ENCODE measurements around the gene HSPBP1. TPM values are rescaled to one million over a fixed set of nuclear protein-coding genes. Genes with fewer than 3 reads are reported as not detected.
A peak's percentile ranks its signal among the peaks of the same experiment; 100 is the strongest.

Gene HSPBP1
- total and polyA plus RNA-seq, 9 of the 15 experiments (the other 6 are each of a cell fraction or from before 2014, with no cell fraction given) = 0.83 to 81.3 (median 21.8) TPM

GRCh38 chr19:55245236-55245904 is 34.5 kb downstream of the HSPBP1 start:
- intact Hi-C loops (cut with micrococcal nuclease) (no loop called here), in situ Hi-C loops (cut with MboI) (no loop called here)
- peaks cover 3% of the 10 kb centered on the region for H3K9me1 ChIP-seq (ENCODE audit: control insufficient read depth, insufficient read depth, low read length)
- ATAC-seq = no peak
- no peaks in the 10 kb centered on the region for H3K9me3 ChIP-seq (replicated peaks; ENCODE audit: control insufficient read depth, insufficient read depth, low read depth, low read length)
- H3K36me3 ChIP-seq (ENCODE audit: control insufficient read depth, insufficient read depth, low read length) = peaks cover 92% of the 10 kb centered on the region
- H2AFZ ChIP-seq (ENCODE audit: low read depth, low read length) = no peak overlapping the region
- TF ChIP-seq, protein P1, sequence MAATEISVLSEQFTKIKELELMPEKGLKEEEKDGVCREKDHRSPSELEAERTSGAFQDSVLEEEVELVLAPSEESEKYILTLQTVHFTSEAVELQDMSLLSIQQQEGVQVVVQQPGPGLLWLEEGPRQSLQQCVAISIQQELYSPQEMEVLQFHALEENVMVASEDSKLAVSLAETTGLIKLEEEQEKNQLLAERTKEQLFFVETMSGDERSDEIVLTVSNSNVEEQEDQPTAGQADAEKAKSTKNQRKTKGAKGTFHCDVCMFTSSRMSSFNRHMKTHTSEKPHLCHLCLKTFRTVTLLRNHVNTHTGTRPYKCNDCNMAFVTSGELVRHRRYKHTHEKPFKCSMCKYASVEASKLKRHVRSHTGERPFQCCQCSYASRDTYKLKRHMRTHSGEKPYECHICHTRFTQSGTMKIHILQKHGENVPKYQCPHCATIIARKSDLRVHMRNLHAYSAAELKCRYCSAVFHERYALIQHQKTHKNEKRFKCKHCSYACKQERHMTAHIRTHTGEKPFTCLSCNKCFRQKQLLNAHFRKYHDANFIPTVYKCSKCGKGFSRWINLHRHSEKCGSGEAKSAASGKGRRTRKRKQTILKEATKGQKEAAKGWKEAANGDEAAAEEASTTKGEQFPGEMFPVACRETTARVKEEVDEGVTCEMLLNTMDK (IDR thresholded peaks at IDR 0.05; ENCODE audit: borderline replicate concordance, insufficient read depth, low read depth, low read length, poor library complexity, severe bottlenecking) = no peak
- TF ChIP-seq ZNF311 (CRISPR knock-in tag; IDR thresholded peaks at IDR 0.05) = no peak
- no peak for TF ChIP-seq ESRRA (IDR thresholded peaks at IDR 0.05; ENCODE audit: borderline replicate concordance, low read depth)
- TF ChIP-seq NELFE (IDR thresholded peaks at IDR 0.05; ENCODE audit: insufficient read depth, insufficient read length) = no peak
- no peak overlapping the region for H3K4me2 ChIP-seq (ENCODE audit: insufficient read depth, low read length)
- H3K4me1 ChIP-seq (replicated peaks in 1 of 2; ENCODE audit: control insufficient read depth in 2 of 2, insufficient read depth in 2 of 2, low read length in 2 of 2) = peaks cover 4 to 34% of the 10 kb centered on the region in 2 experiments; a peak in 4 of 5 replicates
- POLR2A ChIA-PET = interaction anchor here (0.6 to 2.2 kb wide), 7 partner anchors 10 to 29 kb away, joined by 3 to 12 read pairs (median 3); partner anchors contain the start of gene PPP6R1
- H3K9ac ChIP-seq (ENCODE audit: insufficient read depth in 1 of 2, low read depth in 2 of 2, low read length in 2 of 2) = peak overlapping the region in 1 of 2 experiments; percentile 20; a peak in 1 of 4 replicates
- no peak overlapping the region for H3K4me3 ChIP-seq
- CTCF ChIA-PET (ENCODE audit: low intra/inter-chr PET ratio) = no interaction called here
- H3K27ac ChIP-seq (ENCODE audit: extremely low read depth, low read depth, low read length) = no peak overlapping the region
- DNase-seq (ENCODE audit: extremely low read depth in 1 of 4, low spot score in 3 of 4) = no peak
- no peak for FAIRE-seq
- H4K20me1 ChIP-seq (replicated peaks; ENCODE audit: control insufficient read depth, insufficient read depth, low read length) = peaks cover 33% of the 10 kb centered on the region
- WGBS (ENCODE audit: insufficient coverage, low coverage, missing lambda C conversion rate) = 94% methylated on average over 17 of the region's 23 CpGs
- peaks cover 33% of the 10 kb centered on the region for H3K79me2 ChIP-seq (ENCODE audit: control insufficient read depth, insufficient read depth, low read length)
- no peaks in the 10 kb centered on the region; a peak in 1 of 5 replicates for H3K27me3 ChIP-seq (ENCODE audit: control insufficient read depth in 2 of 2, insufficient read depth in 2 of 2, low read length in 2 of 2)
- BruUV-seq (replicated peaks) = no TSS peak
